SK-N-SH (cell line): ENCODE results near the gene DDX17.

ENCODE experiments used
- CTCF ChIP-seq: fragments of 200-600 bp; sonication (generic); IDR thresholded peaks from 2 replicates; pipeline ENCODE4 v1.6.1; 2017; ENCODE audit warnings: antibody characterized with exemption, mild to moderate bottlenecking, moderate library complexity
- ELF1 ChIP-seq: IDR thresholded peaks from 2 replicates; pipeline ENCODE4 v1.4.0; 2012
- EZH2phosphoT487 ChIP-seq: fragments of 200-600 bp; sonication (generic); IDR thresholded peaks from 2 replicates; pipeline ENCODE4 v1.6.1; 2017; ENCODE audit warnings: low read depth, mixed run types, mild to moderate bottlenecking, antibody characterized with exemption, moderate library complexity, borderline replicate concordance
- GATA2 ChIP-seq: sonication (generic); formaldehyde crosslinking; IDR thresholded peaks from 2 replicates; pipeline ENCODE4 v1.5.0; 2020; ENCODE audit warnings: mild to moderate bottlenecking, missing genetic modification reagents
- IRF3 ChIP-seq: fragments of 150-350 bp; IDR thresholded peaks from 2 replicates; pipeline ENCODE4 v1.6.1; 2016; ENCODE audit warnings: mild to moderate bottlenecking, low read depth, low read length
- POLR2AphosphoS5 ChIP-seq: IDR thresholded peaks from 2 replicates; pipeline ENCODE4 v1.6.1; 2012; ENCODE audit warnings: low read depth, low read length
- RAD21 ChIP-seq: IDR thresholded peaks from 2 replicates; pipeline ENCODE4 v1.6.1; 2012; ENCODE audit warnings: mild to moderate bottlenecking, low read length
- REST ChIP-seq: IDR thresholded peaks from 2 replicates; pipeline ENCODE4 v1.6.1; 2012; ENCODE audit warnings: mild to moderate bottlenecking, low read depth, low read length, moderate library complexity
- RFX5 ChIP-seq: IDR thresholded peaks from 2 replicates; pipeline ENCODE4 v1.6.1; 2012; ENCODE audit warnings: mild to moderate bottlenecking, improper control_type of control experiment, low read length
- SMC3 ChIP-seq: IDR thresholded peaks from 2 replicates; pipeline ENCODE4 v1.6.1; 2012; ENCODE audit warnings: low read depth, low read length, improper control_type of control experiment
- TAF1 ChIP-seq: IDR thresholded peaks from 2 replicates; pipeline ENCODE4 v1.6.1; 2012; ENCODE audit warnings: low read depth, mild to moderate bottlenecking, low read length, moderate library complexity, borderline replicate concordance
- TEAD4 ChIP-seq: IDR thresholded peaks from 2 replicates; pipeline ENCODE4 v1.4.0; 2012; ENCODE audit warnings: mild to moderate bottlenecking, borderline replicate concordance; ENCODE audit not compliant: insufficient read depth

- TF ChIP-seq SMC3 (no peak), REST (no peak), POLR2AphosphoS5 (no peak), CTCF (no peak), RAD21 (no peak), IRF3 (no peak), EZH2phosphoT487 (no peak), ELF1 (no peak), TAF1 (no peak), GATA2 (CRISPR knock-in tag) (no peak), RFX5 (no peak), TEAD4 (no peak)
Measured at GRCh38 chr22:38451404-38451803, 54.7 kb downstream of the DDX17 start.
